B cell (primary cell): ENCODE data around the gene PTPRU. TPM values are rescaled to one million over a fixed set of nuclear protein-coding genes. Genes with fewer than 3 reads are reported as not detected.

Experiments used
- ATAC-seq: fragments of 200-7000 bp; cut with Tn5 transposase; one replicate; pipeline ENCODE4 v1.10.0; 2021; ENCODE audit warnings: low read depth, mild to moderate bottlenecking, moderate number of reproducible peaks, moderate library complexity
- CTCF ChIA-PET: fragments of 350-600 bp; sonication (Branson Sonifier 250); formaldehyde crosslinking; loops from one replicate; lab custom pipeline; 2021; ENCODE audit warnings: antibody characterized with exemption, inconsistent platforms; lab: Charles Lee
- POLR2A ChIA-PET: fragments of 350-600 bp; sonication (Branson Sonifier 250); formaldehyde crosslinking; loops from one replicate; lab custom pipeline; 2021; ENCODE audit warnings: antibody characterized with exemption; lab: Charles Lee
- DNase-seq: peaks from one replicate; pipeline ENCODE4 v3.0.0; 2013
- H2AFZ ChIP-seq: 2 replicates; pipeline ENCODE4 v1.6.1; 2012; ENCODE audit warnings: mild to moderate bottlenecking, low read depth, low read length; ENCODE audit not compliant: insufficient read depth, poor library complexity, severe bottlenecking
- H3K27ac ChIP-seq, 2 donors: 1 replicate in 1 of 2; 2 replicates in 1 of 2; pipeline ENCODE4 v1.5.1; 2012 to 2013; ENCODE audit warnings: low read length in 2 of 2, mild to moderate bottlenecking in 2 of 2, moderate library complexity in 1 of 2
- H3K27me3 ChIP-seq, 4 experiments: fragments of 200-600 bp in 1 of 4; sonication (generic) in 1 of 4; replicated peaks in 1 of 4; 1 replicate in 2 of 4; 2 replicates in 2 of 4; pipeline versions ENCODE4 v1.6.1 to v1.7.0; 2013 to 2016; ENCODE audit warnings: low read length in 3 of 4, mild to moderate bottlenecking in 2 of 4, mixed read lengths in 1 of 4, moderate library complexity in 1 of 4; ENCODE audit not compliant: insufficient read depth in 4 of 4, control insufficient read depth in 3 of 4; ENCODE audit errors: control extremely low read depth in 1 of 4
- H3K36me3 ChIP-seq, 2 experiments: replicated peaks in 1 of 2; 1 replicate in 1 of 2; 2 replicates in 1 of 2; pipeline versions ENCODE4 v1.6.1 to v1.7.1; 2013; ENCODE audit warnings: low read length in 1 of 2; ENCODE audit not compliant: insufficient read depth in 2 of 2, control insufficient read depth in 1 of 2; ENCODE audit errors: control extremely low read depth in 1 of 2, extremely low read depth in 1 of 2
- H3K4me1 ChIP-seq, 2 donors: fragments of 200-600 bp in 1 of 2; sonication (generic) in 1 of 2; 1 replicate in 1 of 2; 2 replicates in 1 of 2; pipeline versions ENCODE4 v1.5.1 to v1.6.1; 2013 to 2017; ENCODE audit warnings: low read length in 2 of 2; ENCODE audit not compliant: control insufficient read depth in 2 of 2, insufficient read depth in 2 of 2
- H3K4me2 ChIP-seq: replicated peaks from 2 replicates; pipeline ENCODE3; 2012; ENCODE audit warnings: mild to moderate bottlenecking, low read depth, low read length; ENCODE audit not compliant: poor library complexity, severe bottlenecking
- H3K4me3 ChIP-seq, 5 experiments: fragments of 200-600 bp in 1 of 5; sonication (generic) in 1 of 5; 1 replicate in 3 of 5; 2 replicates in 2 of 5; pipeline versions ENCODE4 v1.5.1 to v1.7.0; 2011 to 2016; ENCODE audit warnings: low read length in 4 of 5, mild to moderate bottlenecking in 4 of 5, low read depth in 2 of 5, control low read depth in 1 of 5, moderate library complexity in 1 of 5; ENCODE audit not compliant: insufficient read depth in 1 of 5; ENCODE audit errors: control extremely low read depth in 1 of 5, extremely low read depth in 1 of 5
- H3K79me2 ChIP-seq: fragments of 200-600 bp; sonication (generic); one replicate; pipeline ENCODE4 v1.6.0; 2016; ENCODE audit warnings: low read length; ENCODE audit not compliant: control insufficient read depth, insufficient read depth
- H3K9ac ChIP-seq: fragments of 200-600 bp; sonication (generic); 2 replicates; pipeline ENCODE4 v1.6.1; 2017; ENCODE audit warnings: mild to moderate bottlenecking, low read length, moderate library complexity
- H3K9me3 ChIP-seq, 3 donors: one replicate each; pipeline versions ENCODE4 v1.6.1 to v1.7.1; 2013; ENCODE audit warnings: low read length in 2 of 3; ENCODE audit not compliant: control insufficient read depth in 2 of 3, insufficient read depth in 1 of 3; ENCODE audit errors: control extremely low read depth in 1 of 3
- H4K20me1 ChIP-seq: 2 replicates; pipeline ENCODE4 v1.6.0; 2012; ENCODE audit warnings: mild to moderate bottlenecking, low read length; ENCODE audit not compliant: insufficient read depth, control insufficient read depth, poor library complexity, severe bottlenecking
- H3K27ac Mint-ChIP-seq: one replicate; pipeline ENCODE4 v1.8.0; 2021; ENCODE audit warnings: mixed read lengths
- H3K27me3 Mint-ChIP-seq: one replicate; pipeline ENCODE4 v1.8.0; 2021; ENCODE audit warnings: mixed read lengths
- H3K4me1 Mint-ChIP-seq: one replicate; pipeline ENCODE4 v1.8.0; 2021; ENCODE audit warnings: mixed read lengths
- H3K4me3 Mint-ChIP-seq: one replicate; pipeline ENCODE4 v1.8.0; 2021; ENCODE audit warnings: mixed read lengths
- H3K9me3 Mint-ChIP-seq: one replicate; pipeline ENCODE4 v1.8.0; 2022; ENCODE audit warnings: mixed read lengths; ENCODE audit not compliant: insufficient read depth
- CTCF ChIP-seq: fragments of 200-600 bp; IDR thresholded peaks from one replicate; pipeline ENCODE4 v1.8.0; 2022; ENCODE audit warnings: antibody characterized with exemption, mild to moderate bottlenecking
- EZH2 ChIP-seq: IDR thresholded peaks from 2 replicates; pipeline ENCODE4 v1.6.1; 2012; ENCODE audit warnings: borderline replicate concordance, low read depth, mild to moderate bottlenecking, moderate library complexity, low read length; ENCODE audit not compliant: insufficient read depth, poor library complexity, severe bottlenecking
- WGBS: methylation state at CpG from one replicate; pipeline ENCODE4 v1.1.5; 2013; ENCODE audit warnings: missing lambda C conversion rate; ENCODE audit not compliant: insufficient coverage; 5-methylcytosine and 5-hydroxymethylcytosine counted together
- intact Hi-C: fragments of 100-400 bp; cut with micrococcal nuclease; formaldehyde crosslinking; loops from one replicate; pipeline ENCODE4 v1.10.0; 2022
- polyA plus RNA-seq: library from polyadenylated mRNA; depleted of rRNA; stranded (reverse); fragments of >200 nt; gene quantifications from 2 replicates; pipeline ENCODE4 v1.2.3, GENCODE V29; 2012
- total RNA-seq, 2 donors: library from RNA; stranded (reverse); fragments of 120-200 nt in 1 of 2; gene quantifications; 1 replicate in 1 of 2; 2 replicates in 1 of 2; pipeline versions ENCODE4 v1.2.3 to v1.2.4, GENCODE V29; 2013 to 2022

The PTPRU gene
- total and polyA plus RNA-seq, 2 donors (not counting 1 experiment from before 2014, with no cell fraction given): 0.10 to 0.25 TPM

GRCh38 chr1:29270929-29271521 lies 34.7 kb downstream of the PTPRU start:
- 43% methylated on average over 1 of the region's 3 CpGs for WGBS
- Histone ChIP-seq H3K36me3 (no peaks in the 10 kb centered on the region), H3K4me1 (no peaks in the 10 kb centered on the region), H3K9ac (no peak overlapping the region), H3K4me3 (no peak overlapping the region), H3K4me2 (no peak overlapping the region), H4K20me1 (no peaks in the 10 kb centered on the region), H3K79me2 (no peaks in the 10 kb centered on the region), H2AFZ (no peak overlapping the region), H3K9me3 (no peaks in the 10 kb centered on the region), H3K27ac (no peak overlapping the region), H3K27me3 (peaks cover 0 to 17% (median 4%) of the 10 kb centered on the region in 4 experiments)
- no peak for TF ChIP-seq EZH2
- TF ChIP-seq CTCF: no peak
- DNase-seq (no peak), ATAC-seq (no peak)
- no peaks in the 10 kb centered on the region for H3K9me3 Mint-ChIP-seq
- intact Hi-C loops: no loop called here
- peaks cover 48% of the 10 kb centered on the region for H3K27me3 Mint-ChIP-seq
- H3K27ac Mint-ChIP-seq: no peak overlapping the region
- H3K4me1 Mint-ChIP-seq: no peaks in the 10 kb centered on the region
- CTCF ChIA-PET: no interaction called here
- POLR2A ChIA-PET: no interaction called here
- H3K4me3 Mint-ChIP-seq: no peak overlapping the region

- H3K27me3 Mint-ChIP-seq: peaks cover 42% of the 10 kb centered on the region
- H3K4me2 ChIP-seq: no peak overlapping the region
Observed at GRCh38 chr1:29271724-29272123, 35.4 kb downstream of the PTPRU start.

More at GRCh38 chr1:29271724-29272123, 35.4 kb downstream of the PTPRU start:
- no peak overlapping the region for H3K27ac ChIP-seq
- H3K9me3 ChIP-seq: peaks cover 0 to 4% (median 0%) of the 10 kb centered on the region in 3 donors
- ChIA-PET POLR2A (no interaction called here), CTCF (no interaction called here)
- no peak overlapping the region for H3K9ac ChIP-seq
- DNase-seq (no peak), ATAC-seq (no peak)
- H4K20me1 ChIP-seq: no peaks in the 10 kb centered on the region
- H3K27me3 ChIP-seq: peaks cover 0 to 14% (median 4%) of the 10 kb centered on the region in 4 experiments
- Mint-ChIP-seq H3K9me3 (no peaks in the 10 kb centered on the region), H3K4me1 (no peaks in the 10 kb centered on the region), H3K27ac (no peak overlapping the region), H3K4me3 (no peak overlapping the region)
- H2AFZ ChIP-seq: no peak overlapping the region
- TF ChIP-seq CTCF (no peak), EZH2 (no peak)
- H3K4me3 ChIP-seq: no peak overlapping the region
- H3K36me3 ChIP-seq: no peaks in the 10 kb centered on the region
- intact Hi-C loops: no loop called here
- no peaks in the 10 kb centered on the region for H3K4me1 ChIP-seq
- 56% methylated on average over 5 of the region's 7 CpGs for WGBS
- H3K79me2 ChIP-seq: no peaks in the 10 kb centered on the region
